HEK293T (cell line): ENCODE measurements around the gene CCDC89.

Experiments used
- BHLHE40 ChIP-seq: fragments of 450-650 bp; IDR thresholded peaks from 2 replicates; pipeline ENCODE4 v1.6.1; 2016; ENCODE audit warnings: mild to moderate bottlenecking, moderate library complexity, borderline replicate concordance
- ELF4 ChIP-seq: fragments of 450-650 bp; IDR thresholded peaks from 2 replicates; pipeline ENCODE4 v1.6.1; 2017; ENCODE audit warnings: antibody characterized with exemption
- FOXK2 ChIP-seq: fragments of 450-650 bp; IDR thresholded peaks from 2 replicates; pipeline ENCODE4 v1.6.1; 2016; ENCODE audit warnings: mild to moderate bottlenecking
- SUZ12 ChIP-seq: fragments of 450-650 bp; IDR thresholded peaks from 2 replicates; pipeline ENCODE4 v1.6.1; 2016; ENCODE audit warnings: mild to moderate bottlenecking

DNA sequence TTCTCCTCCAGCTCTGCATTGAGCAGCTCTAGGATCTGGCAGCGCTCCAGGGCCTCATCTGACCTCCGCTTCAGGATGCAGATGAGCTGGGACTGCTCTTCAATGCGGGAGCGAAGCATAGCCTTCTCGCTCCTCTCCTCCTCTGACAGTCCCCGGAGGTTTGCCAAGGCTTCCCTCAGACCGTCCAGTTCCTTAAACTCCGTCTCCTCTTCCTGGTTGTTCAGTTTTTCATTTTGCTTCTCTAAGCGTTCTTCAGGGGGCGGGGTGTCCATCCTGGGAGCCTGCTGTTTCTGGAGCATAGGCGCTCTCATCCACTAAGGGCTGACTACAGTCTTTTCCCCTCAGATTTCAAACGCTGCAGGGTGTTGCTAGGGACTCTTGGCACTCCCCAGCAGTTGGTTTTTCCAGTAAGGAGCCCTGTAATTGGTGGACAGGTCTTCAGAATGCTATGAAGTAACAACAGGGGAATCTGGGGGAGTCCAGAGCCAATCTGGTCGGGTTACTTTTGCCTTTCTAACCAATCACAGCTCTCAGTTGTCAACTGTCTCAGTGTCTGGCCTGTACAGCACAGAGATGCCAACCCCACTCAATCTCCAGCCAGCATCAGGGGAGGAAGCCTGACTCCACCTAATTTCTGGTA, at the start of gene CCDC89:
- no peak for TF ChIP-seq FOXK2
- no peak for TF ChIP-seq ELF4
- no peak for TF ChIP-seq SUZ12
- TF ChIP-seq BHLHE40, result no peak
